Measurements from ENCODE around the gene DAB2IP. TPM values are rescaled to one million over a fixed set of nuclear protein-coding genes. Genes with fewer than 3 reads are reported as not detected.

Gene DAB2IP
- total and polyA plus RNA-seq, 2 of the 4 experiments (the other 2 are of a cell fraction): 5.6 to 17.2 TPM

GRCh38 chr9:121689461-121690157, 38.2 kb downstream of the DAB2IP start:
- intact Hi-C loops (cut with micrococcal nuclease) (loop anchor here (10.0 kb wide), 1 partner anchor 405 kb away; the partner anchor contains the start of gene TTLL11), dilution Hi-C loops (cut with HindIII; ENCODE audit: low sequenced_read_pairs, unreplicated experiment) (no loop called here), in situ Hi-C loops (cut with MboI; ENCODE audit: low sequenced_read_pairs) (loop anchor here (5.0 kb wide), 2 partner anchors 137 to 303 kb away; no protein-coding TSS in a partner anchor)
- Histone ChIP-seq H2BK20ac (ENCODE audit: low read depth, low read length) (no peak overlapping the region), H3K23ac (ENCODE audit: low read depth, low read length) (no peak overlapping the region), H3K36me3 (ENCODE audit: control insufficient read depth, insufficient read depth, low read length) (no peaks in the 10 kb centered on the region), H2AK9ac (replicated peaks; ENCODE audit: low read depth, low read length, poor library complexity) (no peak overlapping the region), H3K4me2 (ENCODE audit: low read depth, low read length) (no peak overlapping the region), H3K14ac (replicated peaks; ENCODE audit: low read depth, low read length) (no peak overlapping the region), H3K27me3 (ENCODE audit: control insufficient read depth, insufficient read depth, low read length) (no peaks in the 10 kb centered on the region), H3K9me1 (ENCODE audit: insufficient read depth, low read length) (peaks cover 18% of the 10 kb centered on the region), H2BK15ac (ENCODE audit: low read depth, low read length) (no peak overlapping the region), H4K20me1 (ENCODE audit: insufficient read depth, low read length) (peaks cover 15% of the 10 kb centered on the region), H4K91ac (ENCODE audit: insufficient read depth, low read depth, low read length) (no peak overlapping the region), H3K56ac (ENCODE audit: extremely low read depth, insufficient read depth, low read length) (no peak overlapping the region), H3K79me1 (ENCODE audit: low read depth in 1 of 2, low read length in 2 of 2) (peaks cover 0 to 7% of the 10 kb centered on the region in 2 experiments; a peak in 2 of 4 replicates), H3K4me1 (ENCODE audit: control insufficient read depth, insufficient read depth, low read length) (peaks cover 14% of the 10 kb centered on the region), H3K4me3 (ENCODE audit: insufficient read depth, low read depth, low read length) (no peak overlapping the region), H3K9ac (ENCODE audit: low read depth, low read length) (no peak overlapping the region), H4K5ac (ENCODE audit: low read depth, low read length) (no peak overlapping the region), H4K8ac (ENCODE audit: low read depth in 2 of 2, low read length in 2 of 2) (no peak overlapping the region), H2BK5ac (ENCODE audit: low read depth, low read length, poor library complexity, severe bottlenecking) (no peak overlapping the region), H2AFZ (replicated peaks; ENCODE audit: low read length, poor library complexity) (no peak overlapping the region), H3K4ac (ENCODE audit: low read depth, low read length) (no peak overlapping the region), H3K27ac (ENCODE audit: insufficient read depth, low read length) (no peak overlapping the region), H2BK120ac (ENCODE audit: low read depth, low read length) (no peak overlapping the region), H2AK5ac (ENCODE audit: low read depth, low read length) (no peak overlapping the region), H3K18ac (ENCODE audit: low read depth, low read length) (no peak overlapping the region), H3K9me3 (ENCODE audit: control insufficient read depth, insufficient read depth, low read length) (no peaks in the 10 kb centered on the region)
- 82% methylated on average over 2 of the region's 9 CpGs; no CpG with 5 or more reads in 1 of the 2 experiments for WGBS, 2 experiments (ENCODE audit: extremely low coverage in 2 of 2, insufficient read length in 1 of 2)
- DNase-seq: no peak
- TF ChIP-seq MAFK (IDR thresholded peaks at IDR 0.05; ENCODE audit: low read depth, low read length): no peak
- no peak for TF ChIP-seq ELK1 (IDR thresholded peaks at IDR 0.05; ENCODE audit: borderline replicate concordance, low read depth, low read length)
- TF ChIP-seq POLR2A (IDR thresholded peaks at IDR 0.05; ENCODE audit: low read depth, low read length): no peak
- TF ChIP-seq NFE2L2 (IDR thresholded peaks at IDR 0.05; ENCODE audit: low read depth, low read length): no peak
- no peak for TF ChIP-seq CEBPB (IDR thresholded peaks at IDR 0.05; ENCODE audit: low read depth, low read length)
- no peak for TF ChIP-seq CHD1 (IDR thresholded peaks at IDR 0.05; ENCODE audit: low read depth, low read length)
- TF ChIP-seq USF2 (IDR thresholded peaks at IDR 0.05; ENCODE audit: low read depth, low read length): no peak
- TF ChIP-seq RAD21 (IDR thresholded peaks at IDR 0.05; ENCODE audit: low read length): no peak
- no peak for TF ChIP-seq MXI1 (IDR thresholded peaks at IDR 0.05; ENCODE audit: borderline replicate concordance, low read depth, low read length)
- no peak for TF ChIP-seq CTCF (conservative IDR thresholded peaks at IDR 0.05; ENCODE audit: low read depth, low read length)
- CTCF ChIA-PET: no interaction called here
- no TSS peak for BruUV-seq (replicated peaks)
- ATAC-seq (ENCODE audit: low read depth): no peak
- POLR2A ChIA-PET (ENCODE audit: unreplicated experiment): no interaction called here
